SK-N-SH (cell line): ENCODE data around the gene EGFL8. TPM values are rescaled to one million over a fixed set of nuclear protein-coding genes. Genes with fewer than 3 reads are reported as not detected.

ENCODE experiments used
- CTCF ChIA-PET: fragments of 300-600, 350-600 bp; formaldehyde crosslinking; extraction: SDS; loops from one replicate; lab custom pipeline; 2021; lab: Yijun Ruan, JAX
- POLR2A ChIA-PET: fragments of 350-600 bp; sonication (Branson Sonifier 250); formaldehyde crosslinking; extraction: SDS; loops from one replicate; lab custom pipeline; 2020; ENCODE audit warnings: antibody characterized with exemption, inconsistent platforms; lab: Yijun Ruan, JAX
- DNase-seq: peaks from one replicate; pipeline ENCODE4 v3.0.0; 2012
- H2AFZ ChIP-seq: fragments of 200-600 bp; sonication (generic); 2 replicates; pipeline ENCODE4 v1.8.1; 2016; ENCODE audit warnings: antibody characterized with exemption, mild to moderate bottlenecking, low read depth
- H3F3A ChIP-seq: fragments of 200-600 bp; sonication (generic); replicated peaks from 2 replicates; pipeline ENCODE3; 2016; ENCODE audit warnings: antibody characterized with exemption, mild to moderate bottlenecking; ENCODE audit not compliant: insufficient read depth
- H3K27ac ChIP-seq, 2 experiments: fragments of 200-500 bp in 1 of 2; fragments of 200-600 bp in 1 of 2; sonication (Bioruptor generic) in 1 of 2; sonication (generic), shearing (Covaris generic) in 1 of 2; 2 replicates each; pipeline versions ENCODE4 v1.5.1 to v1.6.1; 2014 to 2016; ENCODE audit warnings: low read depth in 2 of 2, inconsistent platforms in 1 of 2, low read length in 1 of 2, mild to moderate bottlenecking in 1 of 2, mixed read lengths in 1 of 2
- H3K27me3 ChIP-seq: fragments of 200-600 bp; sonication (generic), shearing (Covaris generic); 2 replicates; pipeline ENCODE4 v1.6.1; 2016; ENCODE audit warnings: mixed run types; ENCODE audit not compliant: insufficient read depth
- H3K36me3 ChIP-seq, 2 experiments: fragments of 200-500 bp in 1 of 2; fragments of 200-600 bp in 1 of 2; sonication (Bioruptor generic) in 1 of 2; sonication (generic) in 1 of 2; replicated peaks in 1 of 2; 2 replicates each; pipeline versions ENCODE3 to v1.5.1; 2014 to 2016; ENCODE audit warnings: low read length in 1 of 2, mild to moderate bottlenecking in 1 of 2; ENCODE audit not compliant: insufficient read depth in 2 of 2, control insufficient read depth in 1 of 2
- H3K4me1 ChIP-seq, 2 experiments: fragments of 200-500 bp in 1 of 2; fragments of 200-600 bp in 1 of 2; sonication (Bioruptor generic) in 1 of 2; sonication (generic), shearing (Covaris generic) in 1 of 2; 2 replicates each; pipeline versions ENCODE4 v1.5.1 to v1.6.1; 2014 to 2016; ENCODE audit warnings: low read depth in 1 of 2, low read length in 1 of 2, mixed run types in 1 of 2; ENCODE audit not compliant: insufficient read depth in 2 of 2, control insufficient read depth in 1 of 2
- H3K4me2 ChIP-seq: fragments of 200-600 bp; sonication (generic), shearing (Covaris generic); 2 replicates; pipeline ENCODE4 v1.6.1; 2017; ENCODE audit warnings: mixed run types
- H3K4me3 ChIP-seq, 2 experiments: fragments of 200-500 bp in 1 of 2; fragments of 200-600 bp in 1 of 2; sonication (Bioruptor generic) in 1 of 2; sonication (generic), shearing (Covaris generic) in 1 of 2; 2 replicates each; pipeline versions ENCODE4 v1.5.1 to v1.8.1; 2014 to 2016; ENCODE audit warnings: low read depth in 2 of 2, inconsistent platforms in 1 of 2, low read length in 1 of 2, mild to moderate bottlenecking in 1 of 2, mixed read lengths in 1 of 2, moderate library complexity in 1 of 2
- H3K79me2 ChIP-seq: fragments of 200-600 bp; sonication (generic); 2 replicates; pipeline ENCODE4 v1.8.1; 2017; ENCODE audit warnings: mild to moderate bottlenecking; ENCODE audit not compliant: insufficient read depth
- H3K9ac ChIP-seq: fragments of 200-600 bp; sonication (generic); 2 replicates; pipeline ENCODE4 v1.6.1; 2017; ENCODE audit warnings: mixed run types
- H3K9me2 ChIP-seq: fragments of 200-600 bp; sonication (generic); 2 replicates; pipeline ENCODE4 v1.6.1; 2017; ENCODE audit warnings: mixed run types
- H3K9me3 ChIP-seq: fragments of 200-600 bp; sonication (generic); 2 replicates; pipeline ENCODE4 v1.6.1; 2017; ENCODE audit warnings: mixed run types, mild to moderate bottlenecking, moderate library complexity
- H4K20me1 ChIP-seq: fragments of 200-600 bp; sonication (generic); 2 replicates; pipeline ENCODE4 v1.6.1; 2017; ENCODE audit warnings: mild to moderate bottlenecking, mixed run types; ENCODE audit not compliant: insufficient read depth
- EP300 ChIP-seq, 2 experiments: IDR thresholded peaks; 2 replicates each; pipeline versions ENCODE4 v1.4.0 to v1.6.1; 2012; ENCODE audit warnings: borderline replicate concordance in 1 of 2, low read depth in 1 of 2, low read length in 1 of 2
- EZH2phosphoT487 ChIP-seq: fragments of 200-600 bp; sonication (generic); IDR thresholded peaks from 2 replicates; pipeline ENCODE4 v1.6.1; 2017; ENCODE audit warnings: low read depth, mixed run types, mild to moderate bottlenecking, antibody characterized with exemption, moderate library complexity, borderline replicate concordance
- FOXM1 ChIP-seq: IDR thresholded peaks from 2 replicates; pipeline ENCODE4 v1.4.0; 2012; ENCODE audit warnings: low read depth, mild to moderate bottlenecking
- GABPA ChIP-seq: IDR thresholded peaks from 2 replicates; pipeline ENCODE4 v1.4.0; 2012; ENCODE audit warnings: low read depth, mild to moderate bottlenecking
- GATA2 ChIP-seq: sonication (generic); formaldehyde crosslinking; IDR thresholded peaks from 2 replicates; pipeline ENCODE4 v1.5.0; 2020; ENCODE audit warnings: mild to moderate bottlenecking, missing genetic modification reagents
- JUND ChIP-seq: IDR thresholded peaks from 2 replicates; pipeline ENCODE4 v1.4.0; 2012
- MXI1 ChIP-seq: IDR thresholded peaks from 2 replicates; pipeline ENCODE4 v1.6.1; 2012; ENCODE audit warnings: mild to moderate bottlenecking, low read depth, low read length, improper control_type of control experiment
- NFIC ChIP-seq: IDR thresholded peaks from 2 replicates; pipeline ENCODE4 v1.4.0; 2012; ENCODE audit warnings: borderline replicate concordance
- RAD21 ChIP-seq: IDR thresholded peaks from 2 replicates; pipeline ENCODE4 v1.6.1; 2012; ENCODE audit warnings: mild to moderate bottlenecking, low read length
- RXRA ChIP-seq: IDR thresholded peaks from 2 replicates; pipeline ENCODE4 v1.4.0; 2012; ENCODE audit warnings: low read depth, mild to moderate bottlenecking, borderline replicate concordance
- SIN3A ChIP-seq: IDR thresholded peaks from 2 replicates; pipeline ENCODE4 v1.6.1; 2012; ENCODE audit warnings: low read depth, mild to moderate bottlenecking, low read length, moderate library complexity, borderline replicate concordance
- TAF1 ChIP-seq: IDR thresholded peaks from 2 replicates; pipeline ENCODE4 v1.6.1; 2012; ENCODE audit warnings: low read depth, mild to moderate bottlenecking, low read length, moderate library complexity, borderline replicate concordance
- TCF12 ChIP-seq: IDR thresholded peaks from 2 replicates; pipeline ENCODE4 v1.4.0; 2012
- WGBS: methylation state at CpG from one replicate; pipeline ENCODE4 v1.1.6; 2017; ENCODE audit warnings: low lambda C conversion rate; 5-methylcytosine and 5-hydroxymethylcytosine counted together
- polyA plus RNA-seq, 3 experiments: library from polyadenylated mRNA; depleted of rRNA; stranded (reverse); fragments of >200 nt; gene quantifications; 2 replicates each; pipeline ENCODE4 v1.2.3, GENCODE V29; 2012
- TF ChIP-seq, protein P1 (sequence below): fragments of 150-350 bp; IDR thresholded peaks from 2 replicates; pipeline ENCODE4 v1.6.1; 2017; ENCODE audit warnings: antibody characterized with exemption, low read length, low read depth, borderline replicate concordance
- TF ChIP-seq, protein P2 (sequence below): IDR thresholded peaks from 2 replicates; pipeline ENCODE4 v1.4.0; 2012; ENCODE audit warnings: low read depth, borderline replicate concordance
- TF ChIP-seq, protein P3 (sequence below): IDR thresholded peaks from 2 replicates; pipeline ENCODE4; 2012
- TF ChIP-seq, protein P4 (sequence below): fragments of 150-350 bp; IDR thresholded peaks from 2 replicates; pipeline ENCODE4 v1.6.1; 2016; ENCODE audit warnings: mild to moderate bottlenecking, low read depth, low read length

EGFL8 gene
- polyA plus RNA-seq, 1 of the 3 experiments (the other 2 are of a cell fraction), result 7.7 TPM

DNA sequence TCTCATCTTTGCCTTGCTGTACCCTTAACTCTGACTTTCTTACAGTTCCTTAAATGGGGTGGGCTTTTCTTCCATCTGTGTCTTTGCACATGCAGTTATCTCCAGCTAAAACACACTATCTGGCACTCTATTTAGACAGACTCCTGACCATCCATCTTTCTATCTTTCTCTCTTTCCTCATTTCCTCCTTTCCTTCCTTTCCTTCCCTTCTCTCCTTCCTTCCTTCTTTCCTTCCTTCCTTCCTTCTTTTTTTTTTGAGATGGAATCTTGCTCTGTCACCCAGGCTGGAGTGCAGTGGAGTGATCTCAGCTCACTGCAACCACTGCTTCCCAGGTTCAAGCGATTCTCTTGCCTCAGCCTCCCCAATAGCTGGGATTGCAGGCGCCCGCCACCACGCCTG lies 51.2 kb downstream of the EGFL8 start:
- H3K4me1 ChIP-seq, result no peaks in the 10 kb centered on the region
- H3K4me2 ChIP-seq, result no peak overlapping the region
- no peaks in the 10 kb centered on the region for H3K9me3 ChIP-seq
- no peaks in the 10 kb centered on the region for H3F3A ChIP-seq
- H3K27me3 ChIP-seq, result peaks cover 86% of the 10 kb centered on the region
- H3K4me3 ChIP-seq, result no peak overlapping the region
- H4K20me1 ChIP-seq, result no peaks in the 10 kb centered on the region
- CTCF ChIA-PET, result no interaction called here
- no peaks in the 10 kb centered on the region for H3K36me3 ChIP-seq
- no peak for DNase-seq
- H3K9me2 ChIP-seq, result no peaks in the 10 kb centered on the region
- TF ChIP-seq RXRA (no peak), EZH2phosphoT487 (no peak), TAF1 (no peak), GATA2 (CRISPR knock-in tag) (no peak), EP300 (IDR thresholded peaks at IDR 0.05; ENCODE audit: borderline replicate concordance in 1 of 2, low read depth in 1 of 2, low read length in 1 of 2) (no peak), FOXM1 (no peak), RAD21 (no peak), GABPA (no peak), NFIC (no peak), JUND (no peak), TCF12 (no peak), SIN3A (no peak), MXI1 (no peak)
- TF ChIP-seq, protein P1, sequence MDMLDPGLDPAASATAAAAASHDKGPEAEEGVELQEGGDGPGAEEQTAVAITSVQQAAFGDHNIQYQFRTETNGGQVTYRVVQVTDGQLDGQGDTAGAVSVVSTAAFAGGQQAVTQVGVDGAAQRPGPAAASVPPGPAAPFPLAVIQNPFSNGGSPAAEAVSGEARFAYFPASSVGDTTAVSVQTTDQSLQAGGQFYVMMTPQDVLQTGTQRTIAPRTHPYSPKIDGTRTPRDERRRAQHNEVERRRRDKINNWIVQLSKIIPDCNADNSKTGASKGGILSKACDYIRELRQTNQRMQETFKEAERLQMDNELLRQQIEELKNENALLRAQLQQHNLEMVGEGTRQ, result no peak
- TF ChIP-seq, protein P2, sequence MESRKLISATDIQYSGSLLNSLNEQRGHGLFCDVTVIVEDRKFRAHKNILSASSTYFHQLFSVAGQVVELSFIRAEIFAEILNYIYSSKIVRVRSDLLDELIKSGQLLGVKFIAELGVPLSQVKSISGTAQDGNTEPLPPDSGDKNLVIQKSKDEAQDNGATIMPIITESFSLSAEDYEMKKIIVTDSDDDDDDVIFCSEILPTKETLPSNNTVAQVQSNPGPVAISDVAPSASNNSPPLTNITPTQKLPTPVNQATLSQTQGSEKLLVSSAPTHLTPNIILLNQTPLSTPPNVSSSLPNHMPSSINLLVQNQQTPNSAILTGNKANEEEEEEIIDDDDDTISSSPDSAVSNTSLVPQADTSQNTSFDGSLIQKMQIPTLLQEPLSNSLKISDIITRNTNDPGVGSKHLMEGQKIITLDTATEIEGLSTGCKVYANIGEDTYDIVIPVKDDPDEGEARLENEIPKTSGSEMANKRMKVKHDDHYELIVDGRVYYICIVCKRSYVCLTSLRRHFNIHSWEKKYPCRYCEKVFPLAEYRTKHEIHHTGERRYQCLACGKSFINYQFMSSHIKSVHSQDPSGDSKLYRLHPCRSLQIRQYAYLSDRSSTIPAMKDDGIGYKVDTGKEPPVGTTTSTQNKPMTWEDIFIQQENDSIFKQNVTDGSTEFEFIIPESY, result no peak
- TF ChIP-seq, protein P3, sequence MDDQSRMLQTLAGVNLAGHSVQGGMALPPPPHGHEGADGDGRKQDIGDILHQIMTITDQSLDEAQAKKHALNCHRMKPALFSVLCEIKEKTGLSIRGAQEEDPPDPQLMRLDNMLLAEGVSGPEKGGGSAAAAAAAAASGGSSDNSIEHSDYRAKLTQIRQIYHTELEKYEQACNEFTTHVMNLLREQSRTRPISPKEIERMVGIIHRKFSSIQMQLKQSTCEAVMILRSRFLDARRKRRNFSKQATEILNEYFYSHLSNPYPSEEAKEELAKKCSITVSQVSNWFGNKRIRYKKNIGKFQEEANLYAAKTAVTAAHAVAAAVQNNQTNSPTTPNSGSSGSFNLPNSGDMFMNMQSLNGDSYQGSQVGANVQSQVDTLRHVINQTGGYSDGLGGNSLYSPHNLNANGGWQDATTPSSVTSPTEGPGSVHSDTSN, result no peak
- TF ChIP-seq, protein P4, sequence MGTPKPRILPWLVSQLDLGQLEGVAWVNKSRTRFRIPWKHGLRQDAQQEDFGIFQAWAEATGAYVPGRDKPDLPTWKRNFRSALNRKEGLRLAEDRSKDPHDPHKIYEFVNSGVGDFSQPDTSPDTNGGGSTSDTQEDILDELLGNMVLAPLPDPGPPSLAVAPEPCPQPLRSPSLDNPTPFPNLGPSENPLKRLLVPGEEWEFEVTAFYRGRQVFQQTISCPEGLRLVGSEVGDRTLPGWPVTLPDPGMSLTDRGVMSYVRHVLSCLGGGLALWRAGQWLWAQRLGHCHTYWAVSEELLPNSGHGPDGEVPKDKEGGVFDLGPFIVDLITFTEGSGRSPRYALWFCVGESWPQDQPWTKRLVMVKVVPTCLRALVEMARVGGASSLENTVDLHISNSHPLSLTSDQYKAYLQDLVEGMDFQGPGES, result no peak
- H3K79me2 ChIP-seq, result no peaks in the 10 kb centered on the region
- no peak overlapping the region for H2AFZ ChIP-seq
- H3K9ac ChIP-seq, result no peak overlapping the region
- H3K27ac ChIP-seq, result no peak overlapping the region
- WGBS, result 24% methylated on average over 4 of the region's 4 CpGs
- POLR2A ChIA-PET, result no interaction called here
